Measurements from ENCODE around the gene ROBO3. TPM values are rescaled to one million over a fixed set of nuclear protein-coding genes. Genes with fewer than 3 reads are reported as not detected.

Gene ROBO3
- total and polyA plus RNA-seq, 2 of the 8 experiments (the other 6 are each of a cell fraction or from before 2014, with no cell fraction given): 12.1 to 24.6 TPM

DNA sequence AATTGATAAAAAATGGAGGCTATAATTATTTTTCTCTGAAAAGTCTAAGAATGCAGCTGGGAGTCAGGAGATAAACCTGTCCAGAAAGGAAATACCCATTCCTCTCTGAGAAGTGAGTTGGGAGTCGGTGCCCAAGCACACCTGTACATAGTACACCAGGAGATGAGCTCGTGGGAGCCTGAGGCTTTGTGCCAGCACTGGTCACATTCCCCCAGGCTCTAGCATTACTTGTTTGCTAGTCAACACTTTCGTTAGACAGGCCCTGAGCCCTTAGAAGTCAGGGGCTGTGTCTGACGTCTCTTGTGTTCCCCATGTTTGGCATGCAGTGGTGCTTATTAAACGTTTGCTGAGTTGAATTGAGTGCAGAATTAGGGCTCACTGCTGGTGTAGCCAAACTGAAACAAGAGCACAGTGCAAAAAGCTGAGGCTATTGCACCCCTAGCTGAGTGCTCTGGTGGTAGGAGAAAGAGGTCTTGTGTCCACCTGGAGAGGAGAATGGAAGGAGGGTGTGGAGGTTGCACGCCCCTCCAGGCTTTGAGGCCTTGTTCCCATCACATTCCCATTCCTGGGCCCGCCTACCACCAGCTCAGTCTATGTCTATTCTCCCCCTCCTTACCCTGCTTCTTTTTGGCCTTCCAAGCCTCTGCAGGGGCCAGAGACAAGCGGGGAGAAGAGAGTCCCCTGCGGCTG lies 25.6 kb downstream of the ROBO3 start:
- no peak overlapping the region for H3K4me2 ChIP-seq (ENCODE audit: insufficient read depth in 1 of 2, low read depth in 2 of 2, low read length in 2 of 2)
- no peaks in the 10 kb centered on the region for H3K36me3 ChIP-seq (ENCODE audit: control insufficient read depth in 2 of 4, insufficient read depth in 4 of 4, low read length in 3 of 4)
- CTCF ChIA-PET (ENCODE audit: partially characterized antibody): interaction anchor here (0.8 to 4.8 kb wide), 9 partner anchors 9 to 548 kb away, joined by 3 to 22 read pairs (median 6); no protein-coding TSS in a partner anchor
- no peak for FAIRE-seq
- no peak for DNase-seq (ENCODE audit: low read depth in 1 of 2, low spot score in 2 of 2)
- H3K4ac ChIP-seq (replicated peaks; ENCODE audit: insufficient read length, low read depth, low read length): no peak overlapping the region
- H2AK5ac ChIP-seq (ENCODE audit: low read depth, low read length): no peak overlapping the region
- H3K9ac ChIP-seq (replicated peaks in 1 of 4; ENCODE audit: extremely low read depth in 1 of 4, low read depth in 3 of 4, low read length in 3 of 4): no peak overlapping the region
- no peak overlapping the region for H3K23ac ChIP-seq (ENCODE audit: insufficient read length)
- H3K18ac ChIP-seq (ENCODE audit: extremely low read depth, low read length): no peak overlapping the region
- WGBS, 2 experiments (ENCODE audit: extremely low coverage in 1 of 2, insufficient coverage in 1 of 2, insufficient read length in 1 of 2, insufficient replicate concordance in 2 of 2, low coverage in 1 of 2, low lambda C conversion rate in 2 of 2, missing lambda C conversion rate in 1 of 2): 81% methylated on average over 9 of the region's 9 CpGs; no CpG with 5 or more reads in 1 of the 2 experiments
- H3K4me1 ChIP-seq (replicated peaks in 1 of 4; ENCODE audit: control insufficient read depth in 3 of 4, insufficient read depth in 4 of 4, low read length in 3 of 4): no peaks in the 10 kb centered on the region; a peak in 1 of 7 replicates
- no peaks in the 10 kb centered on the region for H3K79me1 ChIP-seq (ENCODE audit: low read depth, low read length)
- peaks cover 0 to 3% (median under 1%) of the 10 kb centered on the region in 4 experiments; a peak in 2 of 7 replicates for H3K27me3 ChIP-seq (replicated peaks in 1 of 4; ENCODE audit: control insufficient read depth in 3 of 4, extremely low read depth in 1 of 4, insufficient read depth in 3 of 4, low read length in 3 of 4)
- no peak overlapping the region for H2BK15ac ChIP-seq (ENCODE audit: low read length)
- H3K79me2 ChIP-seq (ENCODE audit: control insufficient read depth in 1 of 2, insufficient read depth in 2 of 2, low read length in 2 of 2): no peaks in the 10 kb centered on the region
- H3K56ac ChIP-seq (replicated peaks; ENCODE audit: insufficient read length, low read depth, low read length): no peak overlapping the region
- H3K14ac ChIP-seq (ENCODE audit: insufficient read length): no peak overlapping the region
- POLR2A ChIA-PET (ENCODE audit: partially characterized antibody): no interaction called here
- H4K8ac ChIP-seq (ENCODE audit: extremely low read depth, insufficient read depth, low read length): no peak overlapping the region
- H3K27ac ChIP-seq (ENCODE audit: low read depth, low read length): no peak overlapping the region
- H4K91ac ChIP-seq (replicated peaks; ENCODE audit: insufficient read length, low read length): no peak overlapping the region
- H3K23me2 ChIP-seq (ENCODE audit: low read depth, low read length): no peaks in the 10 kb centered on the region
- no peak overlapping the region for H2BK20ac ChIP-seq (ENCODE audit: low read length)
- no peak overlapping the region for H2BK120ac ChIP-seq (replicated peaks; ENCODE audit: low read depth, low read length)
- no peak overlapping the region for H3K4me3 ChIP-seq (ENCODE audit: extremely low read depth in 1 of 4, insufficient read depth in 2 of 4, low read depth in 3 of 4, low read length in 4 of 4)
- no peaks in the 10 kb centered on the region for H4K20me1 ChIP-seq (replicated peaks in 1 of 2; ENCODE audit: control insufficient read depth in 1 of 2, insufficient read depth in 2 of 2, low read length in 2 of 2)
- H2AFZ ChIP-seq (ENCODE audit: low read length): no peak overlapping the region
- no peak overlapping the region for H2BK5ac ChIP-seq (ENCODE audit: low read depth, low read length)
- H3K9me3 ChIP-seq (ENCODE audit: insufficient read depth in 2 of 2, low read depth in 1 of 2, low read length in 1 of 2): no peaks in the 10 kb centered on the region
- 0 out of 2 replicates have a peak overlapping the region, but pooled peaks have one; percentile 27 for H2BK12ac ChIP-seq (ENCODE audit: low read depth, low read length)
- no peak overlapping the region for H4K5ac ChIP-seq (ENCODE audit: insufficient read length, low read depth, low read length)
- TF ChIP-seq SP1 (IDR thresholded peaks at IDR 0.05; ENCODE audit: low read depth, low read length) (no peak), SIX5 (IDR thresholded peaks at IDR 0.05; ENCODE audit: low read depth, low read length) (no peak), TCF12 (IDR thresholded peaks at IDR 0.05; ENCODE audit: low read depth, low read length) (no peak), POLR2A (IDR thresholded peaks at IDR 0.05; ENCODE audit: control extremely low read depth in 1 of 2, low read depth in 2 of 2, low read length in 2 of 2) (no peak), CHD2 (IDR thresholded peaks at IDR 0.05; ENCODE audit: low read length) (no peak), BRCA1 (IDR thresholded peaks at IDR 0.05; ENCODE audit: low read depth, low read length) (no peak), SIRT6 (IDR thresholded peaks at IDR 0.05; ENCODE audit: low read length) (no peak), CEBPB (IDR thresholded peaks at IDR 0.05; ENCODE audit: low read depth, low read length) (no peak), BCL11A (IDR thresholded peaks at IDR 0.05; ENCODE audit: low read depth in 2 of 2, low read length in 2 of 2) (no peak), SAP30 (IDR thresholded peaks at IDR 0.05; ENCODE audit: insufficient read depth, insufficient replicate concordance, low read length) (no peak), KDM4A (IDR thresholded peaks at IDR 0.05; ENCODE audit: low read depth, low read length, severe bottlenecking) (no peak)
- TF ChIP-seq, protein P1, sequence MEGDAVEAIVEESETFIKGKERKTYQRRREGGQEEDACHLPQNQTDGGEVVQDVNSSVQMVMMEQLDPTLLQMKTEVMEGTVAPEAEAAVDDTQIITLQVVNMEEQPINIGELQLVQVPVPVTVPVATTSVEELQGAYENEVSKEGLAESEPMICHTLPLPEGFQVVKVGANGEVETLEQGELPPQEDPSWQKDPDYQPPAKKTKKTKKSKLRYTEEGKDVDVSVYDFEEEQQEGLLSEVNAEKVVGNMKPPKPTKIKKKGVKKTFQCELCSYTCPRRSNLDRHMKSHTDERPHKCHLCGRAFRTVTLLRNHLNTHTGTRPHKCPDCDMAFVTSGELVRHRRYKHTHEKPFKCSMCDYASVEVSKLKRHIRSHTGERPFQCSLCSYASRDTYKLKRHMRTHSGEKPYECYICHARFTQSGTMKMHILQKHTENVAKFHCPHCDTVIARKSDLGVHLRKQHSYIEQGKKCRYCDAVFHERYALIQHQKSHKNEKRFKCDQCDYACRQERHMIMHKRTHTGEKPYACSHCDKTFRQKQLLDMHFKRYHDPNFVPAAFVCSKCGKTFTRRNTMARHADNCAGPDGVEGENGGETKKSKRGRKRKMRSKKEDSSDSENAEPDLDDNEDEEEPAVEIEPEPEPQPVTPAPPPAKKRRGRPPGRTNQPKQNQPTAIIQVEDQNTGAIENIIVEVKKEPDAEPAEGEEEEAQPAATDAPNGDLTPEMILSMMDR (IDR thresholded peaks at IDR 0.05; ENCODE audit: control extremely low read depth in 1 of 3, insufficient read depth in 1 of 3, low read depth in 1 of 3, low read length in 3 of 3): no peak

All from H1 (cell line).